Adipocyte (in vitro differentiated cells): ENCODE measurements around the gene EYA3.
A peak's percentile ranks its signal among the peaks of the same experiment; 100 is the strongest.

ENCODE experiments used
- DNase-seq: peaks from one replicate; pipeline ENCODE4 v3.0.0-alpha.2; 2015; ENCODE audit warnings: low read depth
- H3K27me3 ChIP-seq: replicated peaks from 2 replicates; pipeline ENCODE4 v1.7.0; 2013; ENCODE audit warnings: mild to moderate bottlenecking, low read length, moderate library complexity; ENCODE audit not compliant: control insufficient read depth, insufficient read depth
- H3K36me3 ChIP-seq: 2 replicates; pipeline ENCODE4 v1.7.0; 2013; ENCODE audit warnings: low read length, mild to moderate bottlenecking, moderate library complexity; ENCODE audit not compliant: control insufficient read depth, insufficient read depth, severe bottlenecking
- H3K4me1 ChIP-seq: 2 replicates; pipeline ENCODE4 v1.7.0; 2013; ENCODE audit warnings: mild to moderate bottlenecking, low read length, moderate library complexity; ENCODE audit not compliant: control insufficient read depth, insufficient read depth
- H3K4me3 ChIP-seq: 2 replicates; pipeline ENCODE4 v1.7.0; 2013; ENCODE audit warnings: mild to moderate bottlenecking, low read length, moderate library complexity
- H3K9ac ChIP-seq: 2 replicates; pipeline ENCODE4 v1.7.0; 2013; ENCODE audit warnings: mild to moderate bottlenecking, low read length, moderate library complexity
- H3K9me3 ChIP-seq: 2 replicates; pipeline ENCODE4 v1.7.0; 2013; ENCODE audit warnings: mild to moderate bottlenecking, low read length, moderate library complexity; ENCODE audit not compliant: control insufficient read depth

EYA3 gene

DNA sequence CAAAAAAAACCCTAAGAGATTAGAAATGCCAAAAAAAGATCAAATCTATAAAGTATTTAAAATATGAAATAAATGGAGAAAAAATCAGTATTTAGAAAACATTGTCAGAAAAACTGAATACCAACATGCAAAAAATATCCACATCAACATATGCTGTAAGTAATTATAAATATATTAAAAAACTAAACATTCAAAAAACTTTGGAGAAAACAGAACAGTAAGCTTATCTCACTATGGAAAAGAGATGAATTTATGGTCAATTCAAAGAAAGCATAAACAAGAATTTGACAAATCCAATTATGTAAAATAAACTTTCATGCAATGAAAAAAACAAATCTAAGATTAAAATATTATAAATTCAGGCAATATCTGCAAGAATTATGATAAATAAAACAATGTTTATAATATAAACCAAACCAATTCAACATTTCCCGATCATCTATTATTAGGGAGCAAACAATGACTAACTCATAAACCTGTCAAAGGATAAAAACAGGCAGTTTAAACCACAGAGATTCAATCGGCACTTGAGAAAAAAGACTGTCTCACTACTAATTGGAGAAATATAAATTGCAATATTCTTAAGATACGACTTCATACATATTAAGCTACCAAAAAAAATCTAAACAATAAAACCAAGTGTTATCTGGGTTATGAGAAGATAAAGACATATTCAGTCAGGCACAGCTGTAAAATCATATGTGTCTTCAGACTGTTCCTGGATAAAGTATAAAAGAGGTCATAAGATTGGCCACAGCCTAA, 21.8 kb downstream of the EYA3 start:
- DNase-seq = no peak
- Histone ChIP-seq H3K36me3 (no peaks in the 10 kb centered on the region), H3K27me3 (no peaks in the 10 kb centered on the region), H3K4me1 (no peaks in the 10 kb centered on the region), H3K4me3 (no peak overlapping the region), H3K9me3 (no peaks in the 10 kb centered on the region), H3K9ac (no peak overlapping the region)

DNA sequence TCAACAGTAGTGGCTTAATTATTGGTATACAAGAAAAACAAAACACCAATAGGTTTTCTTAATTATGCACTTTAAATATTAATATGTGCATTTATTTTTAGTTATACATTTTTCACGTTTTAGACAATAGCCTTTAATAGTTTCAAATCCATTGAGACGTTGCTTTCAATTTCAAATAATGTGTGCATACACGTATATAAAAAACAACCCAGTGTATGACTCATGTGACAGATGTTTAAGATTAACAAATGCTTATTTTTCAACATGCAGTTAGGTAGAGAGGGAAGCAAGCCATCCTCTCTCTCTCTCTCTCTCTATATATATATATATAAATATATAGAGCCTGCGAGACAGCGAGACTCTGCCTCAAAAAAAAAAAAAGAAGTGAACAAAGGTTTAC, 24.3 kb downstream of the EYA3 start:
- peaks cover 4% of the 10 kb centered on the region for H3K4me1 ChIP-seq
- H3K9ac ChIP-seq = no peak overlapping the region
- H3K36me3 ChIP-seq = no peaks in the 10 kb centered on the region
- H3K9me3 ChIP-seq = no peaks in the 10 kb centered on the region
- DNase-seq = peak; percentile 83
- no peaks in the 10 kb centered on the region for H3K27me3 ChIP-seq
- H3K4me3 ChIP-seq = no peak overlapping the region

DNA sequence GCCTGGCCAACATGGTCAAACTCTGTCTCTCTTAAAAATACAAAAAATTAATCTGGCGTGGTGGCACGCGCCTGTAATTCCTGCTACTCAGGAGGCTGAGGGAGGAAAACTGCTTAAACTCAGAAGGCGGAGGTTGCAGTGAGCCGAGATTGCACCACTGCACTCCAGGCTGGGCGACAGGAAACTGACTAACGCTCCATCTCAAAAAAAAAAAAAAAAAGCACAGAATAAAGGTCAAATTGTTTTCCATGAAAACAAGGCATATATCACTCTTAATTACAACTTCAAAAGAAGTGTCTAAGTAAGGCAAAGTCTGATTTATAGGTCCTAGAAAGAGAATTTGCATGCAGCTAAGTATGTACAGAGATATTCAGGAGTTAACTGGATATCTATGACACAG, 25.6 kb downstream of the EYA3 start:
- Histone ChIP-seq H3K27me3 (no peaks in the 10 kb centered on the region), H3K9ac (no peak overlapping the region), H3K9me3 (no peaks in the 10 kb centered on the region), H3K4me1 (peaks cover 16% of the 10 kb centered on the region), H3K36me3 (no peaks in the 10 kb centered on the region), H3K4me3 (no peak overlapping the region)
- DNase-seq = no peak

DNA sequence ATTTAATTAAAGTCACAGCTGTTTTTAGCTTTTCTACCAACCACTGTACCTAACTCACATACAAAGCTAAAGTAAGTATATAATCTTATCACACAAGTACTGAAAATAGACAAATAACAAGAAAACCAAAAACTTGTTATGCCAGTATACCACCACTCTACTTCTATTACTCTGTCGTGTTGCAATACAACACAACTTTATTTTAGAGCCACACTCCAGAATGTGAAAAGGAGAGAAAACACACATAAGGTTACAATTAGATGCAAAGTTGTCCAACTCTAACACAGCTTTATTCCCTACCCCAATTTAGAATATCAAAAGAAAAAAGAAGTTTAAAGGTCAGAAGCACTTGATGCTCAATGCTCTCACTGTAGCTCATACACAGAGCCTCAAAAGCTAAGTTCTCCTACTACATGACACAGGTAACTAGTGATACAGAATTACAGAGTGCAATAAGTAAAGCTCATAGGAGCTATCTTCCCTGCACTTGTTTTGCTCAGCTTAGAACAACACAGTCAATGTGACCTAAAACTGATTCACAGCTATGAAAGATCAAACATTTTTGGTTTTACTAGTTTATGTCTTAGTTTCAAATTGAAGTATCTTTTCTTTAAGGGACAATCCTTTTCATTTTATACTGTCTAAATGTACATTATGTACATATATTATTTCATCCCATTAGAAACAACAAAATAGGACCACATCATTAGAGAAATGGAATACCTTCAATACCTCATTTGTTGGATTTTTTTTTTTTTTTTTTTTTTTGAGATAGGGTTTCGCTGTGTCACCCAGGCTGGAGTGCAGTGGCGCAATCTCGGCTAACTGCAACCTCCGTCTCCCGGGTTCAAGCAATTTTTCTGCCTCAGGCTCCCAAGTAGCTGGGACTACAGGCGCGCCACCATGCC, 29.2 kb downstream of the EYA3 start:
- H3K36me3 ChIP-seq = peaks cover 14% of the 10 kb centered on the region
- no peaks in the 10 kb centered on the region for H3K27me3 ChIP-seq
- H3K9me3 ChIP-seq = no peaks in the 10 kb centered on the region
- H3K4me1 ChIP-seq = peaks cover 16% of the 10 kb centered on the region
- H3K4me3 ChIP-seq = peak overlapping the region; percentile 23
- H3K9ac ChIP-seq = no peak overlapping the region
- peak; percentile 36 for DNase-seq

DNA sequence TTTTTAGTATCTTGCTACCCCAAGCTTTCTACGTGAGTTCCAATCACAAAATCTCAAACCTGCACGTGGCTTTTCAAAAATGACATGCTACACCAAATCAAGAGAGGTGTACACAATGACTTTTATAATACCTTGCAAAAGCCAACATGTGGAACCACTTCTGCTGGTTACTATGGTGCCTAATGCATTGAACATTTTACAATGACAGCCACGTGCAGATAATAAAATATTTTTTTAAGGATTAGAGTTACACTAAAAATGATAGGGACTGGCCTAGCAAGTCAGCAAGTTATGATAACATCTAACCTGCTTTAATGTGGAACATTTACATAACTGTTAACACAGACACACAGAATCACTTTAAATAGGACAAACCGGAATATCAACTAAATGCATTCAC, 30.2 kb downstream of the EYA3 start:
- DNase-seq = no peak
- no peaks in the 10 kb centered on the region for H3K9me3 ChIP-seq
- peaks cover 16% of the 10 kb centered on the region for H3K4me1 ChIP-seq
- H3K4me3 ChIP-seq = no peak overlapping the region
- no peaks in the 10 kb centered on the region for H3K27me3 ChIP-seq
- H3K36me3 ChIP-seq = peaks cover 17% of the 10 kb centered on the region
- no peak overlapping the region for H3K9ac ChIP-seq

DNA sequence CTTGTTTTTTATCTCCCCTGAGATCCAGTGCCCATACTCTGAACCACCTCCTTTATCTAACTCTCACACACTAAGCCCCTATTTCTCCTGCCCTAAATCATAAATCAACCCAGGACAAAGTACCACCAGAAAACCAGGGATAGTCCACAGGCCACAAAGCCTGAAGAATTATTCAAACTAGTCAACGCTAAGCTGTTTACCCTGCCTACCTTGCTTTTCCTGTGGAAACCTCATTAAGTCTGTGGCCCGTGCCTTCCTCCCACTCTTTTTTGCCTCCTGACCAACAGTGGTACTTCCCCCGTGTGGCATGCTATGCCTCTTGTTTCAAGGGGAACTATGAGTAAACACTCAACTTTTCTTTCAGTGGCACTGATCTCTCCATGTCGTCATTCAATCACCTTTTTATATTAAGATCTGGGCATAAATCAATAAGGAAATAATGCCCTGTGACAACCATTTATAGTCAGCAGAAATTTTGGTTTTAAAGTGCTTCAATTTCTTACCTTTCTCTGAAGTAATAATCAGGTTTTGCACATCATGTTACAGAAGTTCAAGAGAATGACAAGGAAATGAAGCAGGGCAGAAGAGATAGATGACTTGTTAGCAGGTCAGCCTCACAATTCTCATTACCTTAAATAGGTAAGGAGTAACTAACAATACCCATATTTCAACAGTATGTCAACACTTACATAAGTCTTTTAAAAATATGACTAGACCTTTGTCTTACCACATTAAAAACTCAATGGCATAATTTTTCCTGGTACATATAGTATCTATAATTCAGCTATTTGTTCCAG, 32.1 kb downstream of the EYA3 start:
- Histone ChIP-seq H3K9ac (no peak overlapping the region), H3K9me3 (no peaks in the 10 kb centered on the region), H3K4me3 (no peak overlapping the region), H3K4me1 (peaks cover 16% of the 10 kb centered on the region), H3K36me3 (peaks cover 20% of the 10 kb centered on the region), H3K27me3 (no peaks in the 10 kb centered on the region)
- no peak for DNase-seq

DNA sequence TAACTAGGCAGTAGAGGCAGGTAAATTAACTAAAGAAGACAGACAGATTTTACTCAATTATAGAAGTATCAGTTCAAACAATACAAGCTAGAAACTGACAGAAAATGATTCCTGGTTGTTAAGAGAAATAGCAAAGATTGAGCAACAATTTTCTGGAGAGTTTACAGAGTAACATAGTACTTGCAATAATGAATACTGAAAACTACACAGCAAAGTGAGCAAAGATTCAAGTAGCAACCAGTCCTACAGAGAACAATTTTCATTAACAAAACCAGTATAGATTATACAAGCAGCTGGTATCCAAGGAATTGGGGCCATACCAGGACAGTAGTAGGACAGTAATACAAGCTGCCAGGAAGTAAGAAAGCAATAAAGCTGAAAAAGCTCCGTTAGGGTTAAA, 37.6 kb downstream of the EYA3 start:
- H3K9ac ChIP-seq = no peak overlapping the region
- H3K36me3 ChIP-seq = peaks cover 41% of the 10 kb centered on the region
- no peaks in the 10 kb centered on the region for H3K27me3 ChIP-seq
- peaks cover 10% of the 10 kb centered on the region for H3K4me1 ChIP-seq
- peak; percentile 64 for DNase-seq
- no peak overlapping the region for H3K4me3 ChIP-seq
- no peaks in the 10 kb centered on the region for H3K9me3 ChIP-seq

DNA sequence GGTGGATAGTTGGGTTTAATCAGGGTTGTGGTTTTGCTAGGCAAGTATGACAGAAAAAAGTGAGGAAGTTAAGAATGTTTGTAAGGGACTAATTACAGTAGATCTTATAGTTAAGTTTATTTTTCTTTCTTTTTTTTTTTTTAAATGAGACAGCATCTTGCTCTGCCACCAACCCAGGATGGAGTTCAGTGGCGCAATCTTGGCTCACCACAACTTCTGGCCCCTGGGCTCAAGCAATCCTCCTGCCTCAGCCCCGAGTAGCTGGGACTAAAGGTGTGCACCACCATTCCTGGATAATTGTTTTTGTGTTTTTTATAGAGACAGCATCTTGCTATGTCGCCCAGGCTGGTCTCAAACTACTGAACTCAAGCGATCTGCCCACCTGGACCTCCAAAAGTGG, 41.7 kb downstream of the EYA3 start:
- Histone ChIP-seq H3K9ac (no peak overlapping the region), H3K4me3 (no peak overlapping the region), H3K4me1 (peaks cover 10% of the 10 kb centered on the region), H3K9me3 (no peaks in the 10 kb centered on the region), H3K27me3 (no peaks in the 10 kb centered on the region), H3K36me3 (peaks cover 39% of the 10 kb centered on the region)
- no peak for DNase-seq

DNA sequence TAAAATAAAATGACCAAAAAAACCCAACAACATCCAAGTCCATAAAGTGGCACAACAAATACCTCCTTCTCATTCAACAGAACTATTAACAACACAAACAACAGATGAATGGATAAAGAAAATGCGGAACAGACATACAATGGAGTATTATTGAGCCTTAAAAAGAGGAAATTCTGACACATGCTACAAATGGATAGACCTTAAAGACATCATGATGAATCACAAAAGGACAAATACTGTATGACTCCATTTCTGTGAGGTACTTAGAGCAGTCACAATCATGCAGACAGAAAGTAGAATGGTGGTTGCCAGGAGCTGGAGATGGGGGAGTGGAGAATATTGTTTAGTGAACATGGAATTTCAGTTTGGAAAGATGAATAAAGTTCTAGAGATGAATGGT, 42.6 kb downstream of the EYA3 start:
- H3K9ac ChIP-seq = no peak overlapping the region
- DNase-seq = no peak
- H3K9me3 ChIP-seq = no peaks in the 10 kb centered on the region
- peaks cover 39% of the 10 kb centered on the region for H3K36me3 ChIP-seq
- no peaks in the 10 kb centered on the region for H3K27me3 ChIP-seq
- H3K4me3 ChIP-seq = no peak overlapping the region
- peaks cover 6% of the 10 kb centered on the region for H3K4me1 ChIP-seq

DNA sequence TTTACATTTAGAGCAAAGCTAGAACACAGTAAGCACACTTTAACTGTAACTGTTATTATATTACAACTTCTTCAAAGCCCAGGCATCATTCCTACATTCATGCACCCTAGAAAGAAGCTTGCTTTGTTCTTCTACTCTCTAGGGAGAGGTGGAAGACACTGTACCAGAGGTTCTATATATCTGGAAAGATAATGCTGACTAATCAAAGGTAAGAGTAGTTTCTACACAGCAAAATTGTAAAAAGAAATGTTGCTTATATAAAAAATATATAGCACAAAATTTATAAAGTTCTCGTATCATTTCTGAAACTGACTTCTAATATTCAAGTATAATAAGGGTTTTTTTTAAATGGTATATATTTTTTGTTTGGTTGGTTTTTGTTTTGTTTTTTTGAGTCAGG, 44.0 kb downstream of the EYA3 start:
- Histone ChIP-seq H3K4me1 (no peaks in the 10 kb centered on the region), H3K27me3 (no peaks in the 10 kb centered on the region), H3K9me3 (no peaks in the 10 kb centered on the region), H3K4me3 (no peak overlapping the region), H3K36me3 (peaks cover 50% of the 10 kb centered on the region), H3K9ac (no peak overlapping the region)
- DNase-seq = no peak

DNA sequence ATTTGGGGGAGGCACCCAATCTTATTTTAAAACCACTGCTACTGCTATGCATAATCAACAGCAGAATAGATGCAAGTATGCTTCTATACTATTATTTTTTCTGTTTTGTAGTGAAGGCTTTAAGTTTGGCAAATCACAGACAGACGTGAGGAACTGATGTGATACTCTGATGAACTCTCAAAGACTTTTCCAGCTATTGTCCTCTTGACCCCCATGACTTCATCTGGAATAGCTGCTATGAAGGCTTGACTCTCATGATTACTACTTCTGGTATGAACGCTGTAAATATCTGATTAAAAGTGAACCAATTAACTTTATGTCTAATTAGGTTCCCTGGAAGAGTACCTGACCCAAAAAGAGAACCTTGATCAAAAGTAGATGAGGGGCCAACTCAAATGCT, 49.1 kb downstream of the EYA3 start:
- H3K4me1 ChIP-seq = no peaks in the 10 kb centered on the region
- DNase-seq = no peak
- H3K9me3 ChIP-seq = no peaks in the 10 kb centered on the region
- H3K27me3 ChIP-seq = no peaks in the 10 kb centered on the region
- H3K9ac ChIP-seq = no peak overlapping the region
- no peak overlapping the region for H3K4me3 ChIP-seq
- peaks cover 55% of the 10 kb centered on the region for H3K36me3 ChIP-seq
